GM18508 (cell line): ENCODE results near the gene ERC1.

Experiments
- ATAC-seq: cut with Tn5 transposase; IDR thresholded peaks from one replicate; pipeline ENCODE4 v1.9.1; 2021; ENCODE audit warnings: moderate number of reproducible peaks; ENCODE audit not compliant: insufficient read depth, unreplicated experiment

ERC1 gene

GRCh38 chr12:1515428-1515827 is 524.4 kb downstream of the ERC1 start:
- no peak for ATAC-seq

DNA sequence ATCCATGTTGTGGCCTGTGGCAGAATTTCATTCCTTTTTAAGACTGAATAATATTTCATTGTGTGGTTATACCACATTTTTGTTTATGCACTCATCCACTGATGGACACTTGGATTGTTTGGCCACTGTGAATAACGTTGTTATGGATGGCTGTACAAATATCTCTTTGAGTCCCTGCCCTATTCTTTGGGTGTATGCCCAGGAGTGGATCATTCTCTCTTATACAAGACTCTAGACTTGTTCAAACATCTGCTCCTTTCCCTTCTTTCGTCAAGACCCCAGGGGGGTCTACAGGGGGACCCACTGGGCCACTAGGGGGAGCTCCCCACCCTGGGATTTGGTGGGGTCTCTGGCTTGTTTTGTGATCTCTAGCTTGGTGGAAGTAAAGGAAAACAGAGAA is 526.0 kb downstream of the ERC1 start:
- ATAC-seq = no peak

DNA sequence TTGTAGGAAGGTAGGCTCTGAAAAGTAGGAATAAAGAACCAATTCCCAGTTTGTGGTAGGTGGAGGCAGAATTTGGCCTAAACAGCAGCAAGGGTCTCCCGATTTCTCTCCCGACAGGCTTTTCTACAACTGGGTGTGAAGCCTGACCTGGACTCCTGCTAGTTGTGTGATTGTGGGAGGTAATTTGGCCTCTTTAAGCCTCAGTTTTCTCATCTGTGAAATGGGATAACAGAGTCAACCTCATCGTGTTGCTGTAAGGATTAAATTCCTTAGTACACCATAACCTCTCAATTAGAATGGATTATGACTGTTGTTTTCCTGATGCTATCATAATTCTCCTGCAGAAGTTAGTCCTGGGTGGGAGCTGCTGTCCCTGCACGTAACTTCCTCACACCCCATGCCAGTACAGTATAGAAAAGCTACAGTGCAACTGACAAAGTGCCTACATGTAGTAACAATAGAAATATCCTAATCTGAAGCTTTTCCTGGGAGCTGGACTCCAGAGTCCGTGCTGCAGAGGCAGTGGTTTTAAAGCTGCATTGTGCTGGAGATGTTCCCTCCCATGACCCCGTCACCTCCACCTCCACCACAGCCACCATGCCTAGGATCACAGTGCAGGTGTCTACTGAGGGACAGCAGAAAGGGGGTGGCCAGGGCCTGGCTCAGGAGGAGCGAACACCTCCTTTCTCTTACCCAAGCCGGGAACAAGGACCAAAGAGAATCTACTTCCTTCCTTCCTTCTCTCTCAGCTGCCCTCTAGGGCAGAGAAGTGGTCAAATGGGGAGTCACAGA is 526.9 kb downstream of the ERC1 start:
- ATAC-seq = no peak

- ATAC-seq = no peak
Measured at GRCh38 chr12:1518591-1519516, 527.8 kb downstream of the ERC1 start.

- ATAC-seq = no peak
Measured at GRCh38 chr12:1519642-1520041, 528.6 kb downstream of the ERC1 start.

DNA sequence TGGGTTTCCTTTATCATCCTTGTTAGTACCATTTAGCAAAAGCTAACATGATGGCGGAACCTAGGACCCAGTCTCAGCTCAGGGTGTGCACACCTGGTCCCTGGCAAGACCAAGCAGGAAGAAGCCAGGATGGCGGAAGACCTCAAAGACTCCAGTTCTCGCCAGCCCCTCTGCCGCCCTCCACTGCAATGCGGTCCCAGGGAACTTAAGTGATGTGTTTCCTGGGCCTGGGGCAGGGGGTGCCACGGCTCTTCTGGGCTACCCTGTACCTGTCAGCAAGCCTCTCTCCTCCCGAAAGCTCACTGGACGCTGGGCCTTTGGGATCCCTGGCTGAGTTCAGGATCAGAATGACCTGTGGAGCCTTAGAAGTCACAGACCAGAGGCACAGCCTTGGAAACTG is 532.0 kb downstream of the ERC1 start:
- no peak for ATAC-seq

- ATAC-seq = no peak
Measured at GRCh38 chr12:1523558-1524050, 532.6 kb downstream of the ERC1 start.

DNA sequence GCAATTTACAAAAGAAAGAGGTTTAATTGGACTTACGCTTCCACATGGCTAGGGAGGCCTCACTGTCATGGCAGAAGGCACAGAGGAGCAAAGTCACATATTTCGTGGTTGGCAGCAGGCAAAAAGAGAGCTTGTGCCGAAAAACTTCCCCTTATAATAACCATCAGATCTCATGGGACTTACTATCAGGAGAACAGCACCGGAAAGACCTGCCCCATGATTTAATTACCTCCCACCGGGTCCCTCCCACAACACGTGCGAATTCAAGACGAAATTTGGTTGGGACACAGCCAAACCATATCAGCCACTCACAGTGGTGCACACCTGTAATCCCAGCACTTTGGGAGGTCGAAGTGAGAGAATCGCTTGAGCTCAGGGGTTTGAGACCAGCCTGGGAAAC is 534.8 kb downstream of the ERC1 start:
- ATAC-seq = no peak

- ATAC-seq = no peak
Measured at GRCh38 chr12:1527789-1528188, 536.8 kb downstream of the ERC1 start.

DNA sequence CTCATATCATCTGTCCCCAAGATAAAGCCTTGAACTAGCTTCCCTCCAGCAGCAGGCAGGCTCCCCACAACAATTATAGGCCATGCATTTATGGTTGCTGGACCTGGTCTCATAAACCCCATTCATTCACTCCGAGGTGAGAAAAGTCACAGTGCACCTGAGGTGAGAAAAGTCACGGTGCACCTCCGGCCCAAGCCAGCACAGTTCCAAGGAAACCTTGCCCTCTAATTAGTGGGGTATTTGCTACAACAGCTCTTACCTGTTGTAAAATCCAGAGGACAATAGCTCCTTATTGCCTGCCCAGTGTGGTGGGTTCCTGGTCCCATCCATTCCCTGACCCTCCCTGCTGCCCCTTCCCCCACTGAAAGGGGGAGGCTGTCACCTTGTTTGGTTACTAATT is 537.8 kb downstream of the ERC1 start:
- ATAC-seq = no peak

DNA sequence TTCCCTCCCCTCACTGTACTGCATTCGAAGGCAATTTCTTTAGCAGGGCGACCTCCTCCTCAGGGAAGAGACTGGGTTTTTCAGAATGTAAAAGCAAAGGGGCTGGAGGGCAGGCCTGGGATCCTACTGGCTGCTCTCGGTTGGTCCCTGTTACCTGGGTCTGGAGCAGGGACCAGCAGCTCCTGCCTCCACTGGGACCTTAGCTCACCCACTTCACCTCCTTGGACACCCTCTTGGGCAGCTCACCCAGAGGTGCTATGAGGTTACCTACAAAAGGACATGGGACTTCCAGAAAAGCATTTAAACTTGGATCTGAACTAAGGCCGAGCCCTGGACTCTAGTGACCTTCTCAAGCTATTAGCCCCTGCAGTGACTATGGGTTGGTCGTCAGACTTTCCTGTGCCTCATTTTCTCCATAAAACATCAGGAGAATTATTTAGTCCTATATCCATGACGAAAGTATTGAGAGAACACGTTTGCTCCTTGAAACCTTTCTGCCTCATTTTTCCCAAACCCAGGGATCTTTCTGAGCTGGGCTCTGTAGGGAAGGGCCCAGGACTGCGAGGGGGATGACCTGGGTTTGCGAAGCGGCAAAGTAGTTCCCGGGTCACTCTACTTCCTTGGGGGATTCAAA is 538.3 kb downstream of the ERC1 start:
- ATAC-seq = no peak

DNA sequence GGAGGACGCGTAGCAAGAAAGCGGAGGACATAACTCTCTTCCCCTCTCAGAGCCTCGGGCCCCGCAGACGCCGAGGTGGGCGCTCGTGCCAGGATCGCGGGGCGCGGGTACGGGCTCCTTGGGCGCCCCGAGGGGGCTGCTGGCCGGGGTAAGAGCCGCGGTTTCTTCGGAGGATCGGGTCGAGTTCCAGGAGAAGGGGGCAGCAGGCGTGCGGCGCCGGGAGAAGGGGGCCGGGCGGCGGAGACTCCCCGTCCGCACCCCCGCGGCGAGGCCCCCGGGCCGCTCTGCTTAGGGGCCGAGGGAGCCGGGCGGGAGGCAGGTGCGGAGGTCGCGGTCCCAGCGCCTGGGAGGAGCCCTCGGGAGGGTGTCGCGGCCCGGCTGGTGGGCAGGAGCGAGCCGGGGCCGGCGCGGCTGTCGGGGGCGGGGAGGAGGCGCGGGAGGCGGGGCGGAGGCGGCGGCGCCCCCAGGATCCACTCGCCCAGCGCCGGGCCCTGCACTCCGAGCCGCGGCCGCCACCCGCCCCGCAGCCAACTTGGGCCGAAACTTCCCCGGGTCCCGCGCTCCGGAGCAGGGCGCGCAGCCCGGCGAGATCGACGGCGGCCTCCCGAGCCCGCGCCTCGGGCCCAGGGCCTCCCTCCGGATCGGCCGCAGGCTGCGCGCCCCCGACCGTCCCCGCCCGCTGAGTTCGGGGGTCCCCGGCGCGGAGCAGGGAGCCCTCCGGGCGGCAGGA is 539.0 kb downstream of the ERC1 start:
- ATAC-seq = no peak

- ATAC-seq = no peak
Measured at GRCh38 chr12:1530592-1531152, 539.6 kb downstream of the ERC1 start.

- ATAC-seq = no peak
Measured at GRCh38 chr12:1531153-1531653, 540.2 kb downstream of the ERC1 start.

DNA sequence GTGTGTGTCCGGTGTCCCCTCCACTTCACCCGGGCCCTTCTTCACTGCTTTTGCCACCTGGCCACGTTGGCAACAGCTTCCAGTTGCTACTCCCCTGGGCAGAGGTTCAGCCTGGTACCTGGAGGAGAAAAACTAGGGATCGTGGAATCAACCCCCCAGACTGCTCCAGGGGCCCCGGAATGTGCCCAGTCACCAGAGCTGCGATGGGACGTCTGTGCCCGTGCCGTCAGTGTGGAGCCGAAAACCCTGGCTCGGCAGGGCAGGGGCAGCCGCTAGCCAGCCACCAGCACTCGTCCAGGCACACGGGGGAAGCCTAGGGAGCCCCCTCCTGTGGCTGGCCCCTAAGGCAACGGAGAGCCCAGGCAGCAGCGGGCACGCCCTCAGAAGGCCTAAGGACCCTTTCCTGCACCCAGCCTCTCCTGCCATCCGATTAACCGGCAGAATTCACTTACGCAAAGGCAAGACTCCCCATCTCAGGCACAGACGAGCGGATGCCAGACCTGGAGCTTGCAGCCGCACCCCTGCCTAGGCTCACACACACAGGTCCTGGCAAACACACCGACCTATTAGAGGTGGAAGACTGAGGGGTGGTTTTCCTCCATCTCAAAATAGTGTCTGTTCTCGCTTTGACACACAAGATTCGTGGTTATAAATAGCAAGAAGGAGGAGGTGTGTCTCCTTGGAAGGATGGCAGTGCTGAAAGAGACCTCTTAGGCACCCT is 540.8 kb downstream of the ERC1 start:
- ATAC-seq = no peak

GRCh38 chr12:1532375-1533165 is 541.5 kb downstream of the ERC1 start:
- no peak for ATAC-seq

- peak; percentile 5 for ATAC-seq
Measured at GRCh38 chr12:1533205-1533601, 542.2 kb downstream of the ERC1 start.

DNA sequence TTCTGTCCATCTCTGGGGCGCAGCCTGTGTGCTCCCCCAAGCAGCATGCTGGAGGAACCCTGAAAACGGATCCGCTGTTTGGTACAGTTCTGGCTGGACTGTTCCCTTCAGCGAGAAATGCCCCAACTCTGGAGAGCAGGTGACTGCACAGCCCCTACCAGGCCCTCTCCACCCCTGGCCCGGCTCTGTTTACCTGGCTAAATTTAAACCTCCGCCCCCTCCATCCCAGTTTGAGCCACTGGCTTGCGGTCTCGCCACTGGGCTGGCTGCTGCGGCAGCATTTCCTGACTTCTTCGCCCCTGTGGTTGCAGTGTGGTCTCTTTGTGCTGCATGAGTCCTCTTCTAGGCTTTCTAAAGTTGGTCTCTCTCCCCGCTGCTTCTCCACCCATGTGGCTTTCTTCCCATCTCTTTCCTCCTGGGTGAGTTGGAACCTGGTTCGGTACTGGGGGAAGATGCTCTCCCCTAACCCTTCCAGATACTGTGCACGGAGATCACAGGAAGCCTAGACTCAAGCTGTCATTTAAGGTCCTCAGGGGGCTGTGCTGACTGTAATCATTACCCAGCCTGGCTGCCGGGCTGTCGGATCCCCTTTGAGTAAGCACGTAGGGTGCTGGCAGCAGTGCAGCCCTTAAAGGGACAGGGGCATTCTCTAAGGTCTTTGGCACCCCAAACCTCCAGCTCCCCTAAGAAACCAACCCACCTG is 542.7 kb downstream of the ERC1 start:
- peak; percentile 41 for ATAC-seq
